Measurements from ENCODE around the gene EVI5L. TPM values are rescaled to one million over a fixed set of nuclear protein-coding genes. Genes with fewer than 3 reads are reported as not detected.

The EVI5L gene
- total and polyA plus RNA-seq, 2 donors (not counting 1 experiment from before 2014, with no cell fraction given) = 10.4 to 16.5 TPM

GRCh38 chr19:7900931-7901330, 70.9 kb downstream of the EVI5L start:
- H3K79me2 ChIP-seq (ENCODE audit: control insufficient read depth, insufficient read depth, low read length) = peaks cover 19% of the 10 kb centered on the region
- H3K4me2 ChIP-seq (ENCODE audit: extremely low read depth, insufficient read depth, low read length) = no peak overlapping the region
- TF ChIP-seq, protein P1, sequence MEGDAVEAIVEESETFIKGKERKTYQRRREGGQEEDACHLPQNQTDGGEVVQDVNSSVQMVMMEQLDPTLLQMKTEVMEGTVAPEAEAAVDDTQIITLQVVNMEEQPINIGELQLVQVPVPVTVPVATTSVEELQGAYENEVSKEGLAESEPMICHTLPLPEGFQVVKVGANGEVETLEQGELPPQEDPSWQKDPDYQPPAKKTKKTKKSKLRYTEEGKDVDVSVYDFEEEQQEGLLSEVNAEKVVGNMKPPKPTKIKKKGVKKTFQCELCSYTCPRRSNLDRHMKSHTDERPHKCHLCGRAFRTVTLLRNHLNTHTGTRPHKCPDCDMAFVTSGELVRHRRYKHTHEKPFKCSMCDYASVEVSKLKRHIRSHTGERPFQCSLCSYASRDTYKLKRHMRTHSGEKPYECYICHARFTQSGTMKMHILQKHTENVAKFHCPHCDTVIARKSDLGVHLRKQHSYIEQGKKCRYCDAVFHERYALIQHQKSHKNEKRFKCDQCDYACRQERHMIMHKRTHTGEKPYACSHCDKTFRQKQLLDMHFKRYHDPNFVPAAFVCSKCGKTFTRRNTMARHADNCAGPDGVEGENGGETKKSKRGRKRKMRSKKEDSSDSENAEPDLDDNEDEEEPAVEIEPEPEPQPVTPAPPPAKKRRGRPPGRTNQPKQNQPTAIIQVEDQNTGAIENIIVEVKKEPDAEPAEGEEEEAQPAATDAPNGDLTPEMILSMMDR (conservative IDR thresholded peaks at IDR 0.05 in 1 of 2, IDR thresholded peaks at IDR 0.05 in 1 of 2; ENCODE audit: low read depth in 1 of 2, low read length in 2 of 2) = no peak
- no peak for TF ChIP-seq EZH2 (IDR thresholded peaks at IDR 0.05; ENCODE audit: low read length, missing control alignments)
- no peaks in the 10 kb centered on the region for H4K20me1 ChIP-seq (ENCODE audit: control insufficient read depth, extremely low read depth, insufficient read depth, low read length)
- peaks cover 6% of the 10 kb centered on the region for H3K4me1 ChIP-seq (ENCODE audit: control insufficient read depth, extremely low read depth, insufficient read depth, low read length)
- H3K9ac ChIP-seq (ENCODE audit: insufficient read depth, low read length) = no peak overlapping the region
- H3K9me3 ChIP-seq (ENCODE audit: control insufficient read depth, insufficient read depth, low read depth, low read length) = no peaks in the 10 kb centered on the region
- H2AFZ ChIP-seq (ENCODE audit: low read length) = no peak overlapping the region
- H3K36me3 ChIP-seq (ENCODE audit: control insufficient read depth, insufficient read depth, low read length) = peaks cover 2% of the 10 kb centered on the region
- H3K4me3 ChIP-seq (replicated peaks in 1 of 4; ENCODE audit: control extremely low read depth in 1 of 4, insufficient read depth in 1 of 4, low read depth in 3 of 4, low read length in 4 of 4) = no peak overlapping the region
- H3K27ac ChIP-seq (ENCODE audit: insufficient read depth, low read length) = no peak overlapping the region
- DNase-seq (ENCODE audit: low read depth in 2 of 2) = no peak
- no peaks in the 10 kb centered on the region for H3K27me3 ChIP-seq (ENCODE audit: control insufficient read depth, insufficient read depth, low read length)

DNA sequence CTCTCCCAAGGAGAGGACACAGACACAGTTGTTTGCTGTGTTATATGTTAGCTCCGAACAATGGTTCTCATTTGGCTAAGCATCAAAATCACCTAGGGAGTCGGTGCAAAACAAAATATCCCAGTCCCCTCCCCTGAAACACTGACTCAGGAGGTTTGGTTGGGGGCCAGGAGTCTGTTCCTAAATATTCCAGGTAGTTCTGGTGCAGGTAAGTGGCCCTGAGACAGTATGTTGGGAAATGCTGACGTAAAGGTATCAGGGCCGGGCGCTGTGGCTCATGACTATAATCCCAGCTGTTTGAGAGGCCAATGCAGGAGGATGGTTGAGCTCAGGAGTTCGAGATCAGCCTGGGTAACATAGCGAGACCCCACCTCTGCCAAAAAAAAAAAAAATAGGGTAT, 71.3 kb downstream of the EVI5L start:
- no peak overlapping the region for H3K9ac ChIP-seq (ENCODE audit: insufficient read depth, low read length)

DNA sequence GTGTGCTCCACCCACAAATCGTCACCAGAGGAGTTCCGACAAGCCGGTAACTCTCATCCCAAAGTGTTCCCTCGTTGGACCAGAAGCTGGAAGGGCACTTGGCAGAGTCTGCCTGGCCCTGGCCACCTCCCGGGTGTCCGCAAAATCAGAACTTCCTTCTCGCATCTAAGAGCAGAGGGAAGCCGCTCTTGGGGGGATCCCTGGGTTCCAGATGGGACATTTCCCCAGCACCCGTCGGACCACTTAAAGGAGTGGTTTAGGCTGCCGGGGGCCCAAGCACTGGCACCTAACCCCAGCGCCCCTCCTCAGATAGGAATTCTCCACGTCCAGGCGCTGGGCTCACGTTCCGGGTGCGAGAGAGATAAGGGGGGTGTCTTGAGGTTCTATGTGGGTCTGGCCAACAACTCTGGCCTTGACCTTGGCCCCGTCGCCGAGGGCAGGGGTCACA, 72.8 kb downstream of the EVI5L start:
- H3K79me2 ChIP-seq (ENCODE audit: control insufficient read depth, insufficient read depth, low read length) = peaks cover 29% of the 10 kb centered on the region
- H3K36me3 ChIP-seq (ENCODE audit: control insufficient read depth, insufficient read depth, low read length) = peaks cover 7% of the 10 kb centered on the region
- H3K9ac ChIP-seq (ENCODE audit: insufficient read depth, low read length) = peak overlapping the region; percentile 41
- no peaks in the 10 kb centered on the region for H3K9me3 ChIP-seq (ENCODE audit: control insufficient read depth, insufficient read depth, low read depth, low read length)
- no peaks in the 10 kb centered on the region for H4K20me1 ChIP-seq (ENCODE audit: control insufficient read depth, extremely low read depth, insufficient read depth, low read length)
- TF ChIP-seq EZH2 (IDR thresholded peaks at IDR 0.05; ENCODE audit: low read length, missing control alignments) = no peak
- TF ChIP-seq, protein P1 (conservative IDR thresholded peaks at IDR 0.05 in 1 of 2, IDR thresholded peaks at IDR 0.05 in 1 of 2; ENCODE audit: low read depth in 1 of 2, low read length in 2 of 2) = no peak
- H3K4me3 ChIP-seq (replicated peaks in 1 of 4; ENCODE audit: control extremely low read depth in 1 of 4, insufficient read depth in 1 of 4, low read depth in 3 of 4, low read length in 4 of 4) = peak overlapping the region; percentile 55 to 76 (median 65)
- no peak for DNase-seq (ENCODE audit: low read depth in 2 of 2)
- peaks cover 6% of the 10 kb centered on the region for H3K4me1 ChIP-seq (ENCODE audit: control insufficient read depth, extremely low read depth, insufficient read depth, low read length)
- H3K27me3 ChIP-seq (ENCODE audit: control insufficient read depth, insufficient read depth, low read length) = no peaks in the 10 kb centered on the region
- H3K4me2 ChIP-seq (ENCODE audit: extremely low read depth, insufficient read depth, low read length) = peak overlapping the region; percentile 90
- H3K27ac ChIP-seq (ENCODE audit: insufficient read depth, low read length) = peak overlapping the region; percentile 57
- peak overlapping the region; percentile 62 for H2AFZ ChIP-seq (ENCODE audit: low read length)

More for the DNA sequence above, 71.3 kb downstream of the EVI5L start:
- TF ChIP-seq EZH2 (IDR thresholded peaks at IDR 0.05; ENCODE audit: low read length, missing control alignments) = no peak
- TF ChIP-seq, protein P1 (conservative IDR thresholded peaks at IDR 0.05 in 1 of 2, IDR thresholded peaks at IDR 0.05 in 1 of 2; ENCODE audit: low read depth in 1 of 2, low read length in 2 of 2) = no peak
- DNase-seq (ENCODE audit: low read depth in 2 of 2) = no peak
- Histone ChIP-seq H3K4me2 (ENCODE audit: extremely low read depth, insufficient read depth, low read length) (no peak overlapping the region), H3K36me3 (ENCODE audit: control insufficient read depth, insufficient read depth, low read length) (peaks cover 5% of the 10 kb centered on the region), H3K4me3 (replicated peaks in 1 of 4; ENCODE audit: control extremely low read depth in 1 of 4, insufficient read depth in 1 of 4, low read depth in 3 of 4, low read length in 4 of 4) (no peak overlapping the region), H3K79me2 (ENCODE audit: control insufficient read depth, insufficient read depth, low read length) (peaks cover 23% of the 10 kb centered on the region), H4K20me1 (ENCODE audit: control insufficient read depth, extremely low read depth, insufficient read depth, low read length) (no peaks in the 10 kb centered on the region), H2AFZ (ENCODE audit: low read length) (no peak overlapping the region), H3K4me1 (ENCODE audit: control insufficient read depth, extremely low read depth, insufficient read depth, low read length) (peaks cover 6% of the 10 kb centered on the region), H3K9me3 (ENCODE audit: control insufficient read depth, insufficient read depth, low read depth, low read length) (no peaks in the 10 kb centered on the region), H3K27me3 (ENCODE audit: control insufficient read depth, insufficient read depth, low read length) (no peaks in the 10 kb centered on the region), H3K27ac (ENCODE audit: insufficient read depth, low read length) (no peak overlapping the region)
